Measurements from ENCODE around the gene PMIS2.

PMIS2 gene

GRCh38 chr19:35585848-35586247, at the start of gene PMIS2:
TSS of gene PMIS2 (plus strand) at chr19:35586173. CDS start at chr19:35586260, 87 bp downstream.
- no peak for DNase-seq

- no peak for DNase-seq
Observed at GRCh38 chr19:35539314-35539713, 46.7 kb upstream of the PMIS2 start.

- no peak for DNase-seq
Observed at GRCh38 chr19:35539850-35540249, 46.1 kb upstream of the PMIS2 start.

GRCh38 chr19:35540356-35540927, 45.5 kb upstream of the PMIS2 start:
- DNase-seq = no peak

GRCh38 chr19:35542209-35542608, 43.8 kb upstream of the PMIS2 start:
- no peak for DNase-seq

DNA sequence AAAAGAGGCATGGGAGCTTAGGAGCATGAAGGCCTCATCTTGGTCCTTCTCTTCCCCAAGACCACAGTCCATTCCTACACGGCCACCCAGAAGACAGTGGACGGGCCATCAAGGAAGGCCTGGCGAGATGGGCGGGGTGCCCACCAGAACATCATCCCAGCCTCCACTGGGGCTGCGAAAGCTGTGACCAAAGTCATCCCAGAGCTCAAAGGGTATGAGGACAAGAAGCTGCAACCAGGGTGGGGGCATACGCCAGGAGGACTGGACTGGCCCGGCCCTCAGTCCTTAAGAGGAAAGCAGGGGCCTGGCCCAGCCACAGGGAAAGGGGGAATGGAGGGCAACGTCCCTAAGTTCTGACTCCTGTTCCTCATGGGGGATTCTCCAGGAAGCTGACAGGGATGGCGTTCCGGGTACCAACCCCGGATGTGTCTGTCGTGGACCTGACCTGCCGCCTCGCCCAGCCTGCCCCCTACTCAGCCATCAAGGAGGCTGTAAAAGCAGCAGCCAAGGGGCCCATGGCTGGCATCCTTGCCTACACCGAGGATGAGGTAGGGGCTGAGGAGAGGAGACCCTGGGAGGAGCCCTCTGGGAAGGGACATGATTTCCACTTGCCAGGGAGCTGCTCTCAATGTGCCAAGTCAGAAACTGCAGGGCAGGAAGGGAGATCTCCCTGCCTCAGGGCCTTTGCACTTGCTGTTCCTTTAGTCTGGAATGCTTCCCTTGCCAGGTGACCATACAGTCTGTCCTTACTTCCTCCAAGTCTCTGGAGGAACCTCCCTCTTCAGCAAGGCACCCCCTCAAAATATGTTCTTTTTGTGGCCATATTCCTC, 42.5 kb upstream of the PMIS2 start:
- no peak for DNase-seq

DNA sequence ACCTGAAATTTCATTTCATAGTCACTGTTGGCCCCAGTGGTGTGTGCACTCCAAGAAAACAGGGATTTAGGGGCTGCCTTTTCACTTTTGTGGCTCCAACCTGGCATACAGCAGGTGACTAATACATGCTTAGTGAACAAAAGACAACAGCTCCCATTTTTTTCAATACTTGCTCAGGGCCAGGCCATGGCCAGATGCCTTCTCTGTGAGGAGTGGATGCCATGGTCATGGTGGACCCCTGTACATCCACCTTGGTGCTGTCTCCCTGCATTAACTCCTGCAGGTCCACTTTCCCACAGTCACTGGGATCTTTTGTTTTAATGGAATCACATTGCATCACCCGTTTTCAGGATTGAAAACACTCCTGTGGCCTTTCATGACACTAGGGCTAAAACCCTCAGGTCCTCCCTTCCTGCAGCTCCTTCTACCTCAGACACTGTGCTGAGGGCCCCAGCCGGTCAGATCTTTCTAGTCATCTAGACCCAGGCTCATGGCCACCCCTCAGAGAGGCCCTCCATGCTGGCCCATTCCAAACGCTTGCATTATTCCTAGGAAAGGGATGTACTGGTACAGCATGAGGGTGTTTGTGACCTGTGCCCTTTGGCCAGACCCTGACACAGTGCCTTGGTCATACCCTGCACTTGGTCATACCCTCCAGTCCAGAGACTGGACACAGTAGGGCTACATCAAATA, 41.7 kb upstream of the PMIS2 start:
- no peak for DNase-seq

DNA sequence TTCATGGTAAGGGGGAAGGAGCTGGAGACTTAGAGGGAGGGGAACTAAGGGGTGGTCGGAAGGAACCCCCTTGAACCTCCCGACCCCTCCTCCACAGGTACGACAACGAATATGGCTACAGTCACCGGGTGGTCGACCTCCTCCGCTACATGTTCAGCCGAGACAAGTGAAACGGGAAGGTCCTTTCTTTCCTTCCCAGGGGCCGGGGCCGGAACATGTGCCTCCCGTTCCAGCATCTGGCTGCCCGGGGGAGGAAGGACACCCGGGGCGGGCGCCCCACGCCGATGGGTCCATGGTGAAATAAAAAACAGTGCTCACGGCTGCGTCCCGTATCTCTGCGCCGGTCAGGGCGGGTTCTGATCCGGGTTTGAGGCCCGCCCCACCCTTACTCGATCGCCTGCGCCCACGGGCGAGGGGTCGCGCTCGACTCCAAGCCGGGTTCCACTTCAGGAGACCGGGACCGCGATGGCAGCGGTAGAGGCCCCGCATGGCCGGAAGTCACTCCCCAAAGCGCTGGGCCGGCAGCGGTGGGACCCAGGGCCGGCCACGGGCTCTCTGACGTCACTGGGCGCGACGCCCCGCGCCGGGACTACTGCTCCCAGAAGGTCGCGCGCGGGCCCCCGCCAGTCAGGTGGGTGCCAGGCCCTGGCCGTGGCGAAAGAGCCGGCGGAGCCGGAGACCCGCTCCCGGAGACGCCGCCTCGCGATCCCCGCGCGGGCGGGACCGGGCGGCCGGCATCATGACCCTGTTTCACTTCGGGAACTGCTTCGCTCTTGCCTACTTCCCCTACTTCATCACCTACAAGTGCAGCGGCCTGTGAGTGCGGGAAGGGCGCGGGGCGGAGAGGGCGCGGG, 40.7 kb upstream of the PMIS2 start, which contains the start of gene TMEM147:
TMEM147 (plus strand) TSS at position 626 of the 854 bp plus-strand sequence; CDS start at position 740, 114 bp downstream.
- peak; percentile 83 for DNase-seq

DNA sequence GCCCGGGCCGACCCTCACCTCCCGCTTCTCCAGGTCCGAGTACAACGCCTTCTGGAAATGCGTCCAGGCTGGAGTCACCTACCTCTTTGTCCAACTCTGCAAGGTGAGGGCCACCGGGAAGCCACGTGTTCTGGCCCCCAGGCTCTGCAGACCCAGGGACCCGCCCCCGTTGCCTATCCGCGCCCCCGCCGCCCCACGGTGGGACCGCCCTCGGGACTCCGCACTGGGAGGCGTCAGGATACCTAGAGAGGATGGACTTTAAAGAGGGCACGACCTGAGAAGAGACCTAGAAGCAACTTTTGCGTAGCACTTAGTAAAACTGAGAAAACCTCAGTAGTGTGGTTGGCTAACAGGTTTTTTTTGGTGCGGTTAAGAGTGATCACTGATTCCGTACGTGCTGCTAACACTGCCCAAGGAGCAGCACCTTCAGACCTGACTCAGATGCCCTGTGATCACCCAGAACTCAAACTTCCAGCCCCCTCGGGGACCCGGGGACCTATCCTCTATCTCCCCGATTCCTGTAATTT, 40.1 kb upstream of the PMIS2 start:
- DNase-seq = no peak

GRCh38 chr19:35546532-35546931, 39.4 kb upstream of the PMIS2 start:
- DNase-seq = no peak

GRCh38 chr19:35549174-35549788, 36.7 kb upstream of the PMIS2 start:
- peak; percentile 73 for DNase-seq

- DNase-seq = no peak
Observed at GRCh38 chr19:35549879-35550523, 36.0 kb upstream of the PMIS2 start.

DNA sequence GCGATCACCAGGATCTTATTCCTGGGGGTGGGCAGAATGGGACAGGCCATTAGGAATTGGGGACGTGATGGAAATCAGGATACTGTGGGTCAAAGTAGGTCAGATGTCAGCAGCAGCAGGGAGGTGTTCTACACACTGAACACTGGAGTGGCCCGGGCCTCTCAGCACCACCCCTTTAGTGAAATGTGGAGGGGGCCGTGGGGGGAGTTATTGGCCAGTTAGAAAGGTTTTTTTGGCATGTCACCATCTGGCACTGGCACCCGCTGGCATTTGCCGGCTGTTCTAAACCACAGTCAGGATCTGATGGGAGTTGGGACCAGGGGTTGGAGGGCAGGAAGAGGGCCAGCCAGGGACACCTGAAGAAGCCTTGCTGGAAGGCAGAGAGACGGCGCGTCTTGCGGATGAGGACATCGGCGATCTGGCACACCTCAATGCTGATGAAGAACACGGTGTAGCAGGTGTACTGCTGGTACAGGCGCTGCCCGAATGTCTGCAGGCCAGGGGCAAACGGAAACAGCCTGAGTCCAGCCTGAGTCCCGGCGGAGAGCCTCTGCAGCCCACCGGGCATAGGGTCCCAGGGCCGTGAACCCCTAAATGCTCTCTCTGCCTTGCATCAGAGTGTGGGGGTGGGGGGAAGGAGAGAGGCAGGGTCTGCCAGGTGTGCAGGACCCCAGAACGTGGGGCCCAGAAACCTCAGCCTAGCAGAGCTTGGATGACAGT, 34.7 kb upstream of the PMIS2 start:
- no peak for DNase-seq

DNA sequence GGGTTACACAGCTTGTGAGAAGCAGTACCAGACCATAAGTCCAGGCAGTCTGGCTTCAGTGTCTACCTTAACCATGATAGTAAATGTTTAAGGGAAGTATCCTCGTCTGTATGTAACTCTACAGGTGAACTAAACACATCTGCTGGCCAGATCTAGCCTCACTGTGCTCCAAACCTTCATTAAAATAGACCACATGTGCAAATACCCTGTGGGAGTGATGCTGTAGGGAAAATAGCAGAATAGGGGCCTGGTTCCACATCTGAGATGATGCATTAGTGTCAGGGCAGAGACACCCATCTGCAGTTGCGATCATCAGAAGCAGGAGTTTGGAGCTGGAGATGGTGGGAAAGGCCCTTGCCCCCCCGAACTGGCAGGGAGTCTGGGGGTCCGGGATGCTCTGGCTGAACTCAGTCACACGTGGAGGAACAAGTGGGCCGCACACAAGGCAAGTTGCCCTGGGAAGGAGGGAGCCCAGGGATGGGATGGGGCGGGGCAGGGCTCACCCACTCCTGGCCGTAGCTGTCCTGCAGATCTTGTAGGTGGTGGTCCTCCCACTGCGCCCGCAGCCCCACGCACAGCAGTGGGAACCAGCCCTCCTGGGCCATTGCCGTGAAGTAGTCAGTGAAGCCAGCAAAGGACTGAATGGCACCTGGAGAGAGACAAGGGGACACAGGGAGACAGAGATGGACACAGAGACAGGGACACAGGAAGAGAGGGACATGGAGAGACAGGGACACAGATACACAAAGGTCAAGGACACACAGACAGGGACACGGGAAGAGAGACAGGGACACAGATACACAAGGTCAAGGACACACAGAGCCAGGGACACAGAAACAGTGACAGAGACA, 33.2 kb upstream of the PMIS2 start:
- no peak for DNase-seq

DNA sequence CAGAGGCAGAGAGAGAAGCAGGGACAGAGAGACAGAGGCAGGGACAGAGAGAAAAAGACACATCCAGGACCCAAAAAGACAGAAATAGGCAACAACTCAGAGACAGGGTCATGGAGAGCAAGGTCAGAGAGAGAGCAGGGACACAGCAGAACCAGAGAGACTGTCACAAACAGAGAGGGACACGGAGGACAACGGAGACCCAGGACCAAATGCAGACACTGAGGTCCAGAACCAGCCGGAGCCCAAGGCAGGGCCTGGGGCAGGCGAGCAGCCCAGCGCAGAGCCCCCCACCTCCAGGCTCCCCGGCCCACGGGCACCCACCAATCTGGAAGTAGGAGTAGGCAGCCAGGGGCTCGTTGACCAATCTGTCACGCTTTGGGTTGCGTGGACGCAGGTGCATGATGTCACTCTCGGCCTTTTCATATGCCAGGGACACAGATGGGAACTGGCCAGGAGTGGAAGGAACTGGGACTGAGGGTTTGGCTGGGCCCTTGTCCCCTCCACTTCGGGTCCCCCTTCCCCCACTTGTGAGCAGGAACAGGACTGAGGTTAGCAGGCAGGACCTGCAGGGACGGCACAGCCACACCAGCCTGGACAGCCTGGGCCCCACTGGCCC, 32.5 kb upstream of the PMIS2 start:
- no peak for DNase-seq

GRCh38 chr19:35554076-35554475, 31.9 kb upstream of the PMIS2 start:
- DNase-seq = no peak

- DNase-seq = peak; percentile 27
Observed at GRCh38 chr19:35555301-35556005, 30.5 kb upstream of the PMIS2 start.

GRCh38 chr19:35556025-35556590, 29.9 kb upstream of the PMIS2 start:
- DNase-seq = no peak
